Mesodermal cell (in vitro differentiated cells): ENCODE results near the gene PCGF3.
A peak's percentile ranks its signal among the peaks of the same experiment; 100 is the strongest.
"Not testable (repeated sequence)": the region's sequence is repeated elsewhere in the genome, so short reads cannot be mapped to it uniquely, and the experiment has no call there.

Experiments
- H3K27ac ChIP-seq: 2 replicates; pipeline ENCODE4 v1.7.0; 2013; ENCODE audit warnings: mild to moderate bottlenecking, low read depth, low read length, moderate library complexity; ENCODE audit not compliant: severe bottlenecking
- H3K36me3 ChIP-seq: 2 replicates; pipeline ENCODE4 v1.7.1; 2013; ENCODE audit warnings: mild to moderate bottlenecking, low read length, moderate library complexity; ENCODE audit not compliant: control insufficient read depth, insufficient read depth
- H3K4me1 ChIP-seq: one replicate; pipeline ENCODE4 v1.7.1; 2013; ENCODE audit warnings: mild to moderate bottlenecking, low read length; ENCODE audit not compliant: insufficient read depth, control insufficient read depth, poor library complexity, severe bottlenecking
- H3K4me3 ChIP-seq: 2 replicates; pipeline ENCODE4 v1.7.0; 2013; ENCODE audit warnings: low read length, control low read depth, mild to moderate bottlenecking; ENCODE audit not compliant: insufficient read depth, poor library complexity, severe bottlenecking; ENCODE audit errors: extremely low read depth
- H3K9me3 ChIP-seq: 2 replicates; pipeline ENCODE4 v1.7.1; 2013; ENCODE audit warnings: mild to moderate bottlenecking, low read length, moderate library complexity; ENCODE audit not compliant: control insufficient read depth
- WGBS, 2 experiments: methylation state at CpG; one replicate each; pipeline ENCODE4 v1.1.5; 2013; ENCODE audit warnings: missing lambda C conversion rate in 2 of 2; ENCODE audit not compliant: insufficient coverage in 2 of 2; 5-methylcytosine and 5-hydroxymethylcytosine counted together

The PCGF3 gene

DNA sequence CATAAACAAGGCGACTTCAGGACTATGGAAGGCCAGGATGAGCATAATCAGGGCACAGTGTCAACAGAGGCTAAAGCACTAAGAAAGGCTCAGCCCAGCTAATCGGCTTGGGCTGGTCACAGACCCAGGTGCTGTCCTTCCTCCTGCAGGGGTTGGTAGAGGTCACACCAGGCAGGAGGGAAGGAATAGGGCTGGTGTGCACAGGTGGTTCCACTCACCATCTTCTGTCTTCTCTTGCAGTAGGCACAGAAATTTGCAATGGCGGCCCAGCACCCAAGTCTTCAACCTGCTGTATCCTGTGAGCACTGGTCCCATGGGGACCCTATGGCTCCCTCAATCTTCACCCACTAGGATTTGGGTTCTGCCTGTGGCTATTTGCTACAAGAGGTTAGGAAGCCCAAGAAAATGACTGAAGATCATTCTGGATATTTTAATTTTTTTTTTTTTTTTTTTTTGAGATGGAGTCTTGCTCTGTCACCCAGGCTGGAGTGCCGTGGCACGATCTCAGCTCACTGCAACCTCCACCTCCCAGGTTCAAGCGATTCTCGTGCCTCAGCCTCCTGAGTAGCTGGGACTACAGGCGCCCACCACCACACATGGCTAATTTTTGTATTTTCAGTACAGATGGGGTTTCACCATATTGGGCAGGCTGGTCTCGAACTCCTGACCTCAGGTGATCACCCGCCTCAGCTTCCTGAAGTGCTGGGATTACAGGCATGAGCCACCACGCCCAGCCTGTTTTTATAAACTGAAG lies 35.6 kb upstream of the PCGF3 start:
- H3K27ac ChIP-seq, H3K9me3 ChIP-seq, H3K4me3 ChIP-seq, H3K4me1 ChIP-seq: not testable (repeated sequence)
- H3K36me3 ChIP-seq: peaks cover 18% of the 10 kb centered on the region
- WGBS, 2 experiments: 90 to 93% methylated on average over 7 to 9 of the region's 11 CpGs

DNA sequence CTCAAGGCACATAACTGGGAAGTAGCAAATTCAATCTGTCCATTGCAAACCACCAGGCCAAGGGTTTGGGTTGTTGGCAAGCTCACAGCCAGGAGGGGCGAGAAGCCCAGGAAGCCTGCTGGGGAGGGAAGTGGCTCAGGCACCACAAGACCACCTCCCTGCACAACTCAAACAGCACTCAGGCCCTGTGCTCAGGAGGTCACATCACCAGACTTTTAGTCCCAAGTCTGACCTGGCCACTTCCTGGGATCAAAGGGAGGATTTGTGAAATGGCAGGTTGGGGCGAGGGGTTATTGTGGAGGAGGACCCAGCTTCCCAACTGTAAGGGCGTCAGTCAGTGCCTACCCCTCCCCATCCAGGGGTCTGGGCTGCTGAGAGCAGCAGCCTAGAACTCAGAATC lies 33.9 kb upstream of the PCGF3 start:
- no peak overlapping the region for H3K27ac ChIP-seq
- 100% methylated on average over 1 of the region's 3 CpGs for WGBS, 2 experiments

DNA sequence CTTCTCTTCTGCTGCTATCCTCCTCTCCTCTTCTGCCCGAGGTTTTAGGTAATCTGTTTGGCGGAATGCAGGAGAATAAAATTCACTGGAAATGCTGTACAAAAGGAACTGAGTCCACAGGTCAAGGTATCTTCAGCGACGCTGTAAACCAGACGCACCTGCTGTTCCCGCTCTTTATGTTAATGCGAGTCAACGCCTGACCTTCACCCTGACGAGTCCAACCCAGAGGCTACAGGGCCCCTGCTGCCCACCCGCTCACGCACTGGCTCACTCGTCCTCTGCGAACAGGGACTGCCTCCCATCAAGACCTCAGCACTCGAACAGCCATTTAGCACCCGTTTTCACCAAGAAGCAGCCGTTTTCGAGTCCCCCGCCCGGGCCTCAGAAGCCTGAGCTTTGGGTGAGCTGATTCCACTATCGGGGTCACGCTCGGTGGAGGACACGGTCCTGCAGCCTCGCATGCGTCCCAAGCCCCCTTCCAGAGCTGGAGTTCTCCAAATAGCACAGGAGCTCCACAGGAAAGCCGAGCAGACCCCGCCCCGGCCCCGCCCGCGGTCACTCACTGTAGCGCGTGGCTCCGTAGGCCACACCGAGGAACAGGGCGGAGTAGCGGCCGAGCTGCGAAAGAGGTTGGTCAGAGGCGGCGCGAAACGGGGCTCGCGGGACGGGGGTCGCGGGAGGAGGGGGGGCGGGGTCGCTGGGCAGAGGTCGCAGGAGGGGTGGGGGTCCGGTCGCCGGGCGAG lies 32.1 kb upstream of the PCGF3 start:
- H3K4me3 ChIP-seq: peak overlapping the region; percentile 90
- WGBS, 2 experiments: 13 to 14% methylated on average over 27 to 34 of the region's 55 CpGs
- H3K27ac ChIP-seq: no peak overlapping the region
- H3K9me3 ChIP-seq: no peaks in the 10 kb centered on the region
- peaks cover 18% of the 10 kb centered on the region for H3K36me3 ChIP-seq
- peaks cover 10% of the 10 kb centered on the region for H3K4me1 ChIP-seq

More for the DNA sequence above, 33.9 kb upstream of the PCGF3 start:
- Histone ChIP-seq H3K36me3 (peaks cover 18% of the 10 kb centered on the region), H3K9me3 (no peaks in the 10 kb centered on the region), H3K4me3 (no peak overlapping the region), H3K4me1 (peaks cover 10% of the 10 kb centered on the region)

DNA sequence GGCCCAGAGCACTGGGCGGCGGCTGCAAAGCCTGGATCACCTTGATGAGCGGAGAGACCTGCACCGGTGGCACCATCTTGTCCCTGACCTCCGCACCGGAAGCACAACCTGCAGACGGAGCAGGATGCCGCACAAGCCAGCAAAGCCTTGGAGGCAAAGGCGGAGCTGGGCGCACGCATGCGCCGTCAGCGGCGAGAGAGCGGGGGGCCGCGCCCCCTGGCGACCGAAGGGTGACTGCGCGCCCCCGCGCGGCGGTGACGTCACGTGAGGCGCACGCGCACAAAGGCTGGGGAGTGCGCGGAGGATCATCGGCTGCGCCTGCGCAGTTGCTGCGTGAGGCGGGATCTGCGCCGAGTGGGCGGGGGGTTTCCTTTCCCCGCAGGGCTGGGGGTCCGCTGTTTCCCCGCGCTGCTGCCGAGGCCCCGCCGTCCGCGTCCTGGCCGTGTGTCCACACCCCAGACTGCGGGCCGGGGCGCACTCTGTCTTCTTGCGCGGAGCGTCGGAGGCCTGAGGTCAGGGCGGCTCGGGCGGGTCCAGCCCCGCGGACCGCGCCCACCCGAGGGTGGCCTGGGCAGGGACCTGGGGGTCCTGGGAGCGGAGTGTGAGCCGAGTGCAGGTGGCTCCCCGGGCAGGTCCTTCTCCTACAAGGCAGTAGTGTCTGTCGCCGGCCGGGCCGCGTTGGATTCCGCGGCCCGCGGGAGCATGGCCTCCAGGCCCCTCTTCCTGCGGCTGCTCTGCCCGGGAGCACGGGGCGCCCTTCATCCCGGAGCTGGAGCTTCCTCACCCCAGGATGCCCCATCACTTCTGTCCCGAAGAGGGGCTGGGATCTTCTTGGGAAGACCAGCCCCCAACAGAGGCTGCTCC lies 31.2 kb upstream of the PCGF3 start, which contains the start of the genes ATP5ME and MYL5:
Gene ATP5ME, minus strand, starts transcription at position 105 of the 864 bp plus-strand sequence. Its CDS starts 29 bp downstream, at position 76.
Gene MYL5, plus strand, starts transcription at position 371 of the 864 bp plus-strand sequence. CDS start 3,485 bp downstream, outside the sequence.
- WGBS, 2 experiments: 1 to 2% methylated on average over 73 to 84 of the region's 84 CpGs
- H3K36me3 ChIP-seq: peaks cover 18% of the 10 kb centered on the region
- peak within 1 kb of the TSS; percentile 57 for H3K27ac ChIP-seq
- H3K9me3 ChIP-seq: no peaks in the 10 kb centered on the region
- peak within 1 kb of the TSS; percentile 90 for H3K4me3 ChIP-seq
- H3K4me1 ChIP-seq: peaks cover 10% of the 10 kb centered on the region

DNA sequence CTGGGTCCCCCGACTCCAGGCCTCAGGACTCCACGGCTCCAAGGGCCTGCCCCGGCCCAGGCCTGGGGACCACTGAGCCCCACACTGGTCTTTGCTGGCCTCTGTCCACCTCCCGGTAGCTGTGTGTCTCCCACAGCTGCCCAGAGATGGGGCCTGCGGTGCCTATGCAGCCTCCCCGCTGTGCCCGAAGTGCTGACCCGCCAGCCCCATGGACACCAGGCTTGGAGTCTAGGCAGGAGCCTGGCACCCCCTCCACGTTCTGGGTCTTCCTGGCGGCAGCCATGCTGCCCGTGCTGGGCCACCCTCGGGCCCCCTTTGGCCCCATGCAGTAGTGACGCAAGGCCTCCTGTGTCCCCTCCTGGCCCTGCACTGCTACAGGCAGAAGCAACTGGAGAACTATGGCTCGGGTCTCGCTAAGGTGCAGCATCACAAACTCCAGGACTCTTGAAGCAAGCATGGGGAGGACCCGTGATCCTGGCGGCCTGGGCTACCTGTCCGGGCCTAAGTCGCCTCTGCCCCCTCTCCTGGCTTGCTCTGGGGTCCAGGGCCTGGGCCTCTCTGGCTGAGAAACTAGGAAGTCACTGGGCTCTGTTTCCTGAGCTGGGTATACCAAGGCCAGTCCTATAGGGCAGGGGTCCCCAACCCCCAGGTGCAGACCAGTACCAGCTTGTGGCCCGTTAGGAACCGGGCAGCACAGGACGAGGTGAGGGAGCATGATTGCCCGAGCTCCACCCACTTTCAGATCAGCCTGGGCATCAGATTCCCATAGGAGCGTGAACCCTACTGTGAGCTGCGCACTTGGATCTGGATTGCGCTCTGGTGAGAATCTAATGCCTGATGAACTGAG lies 30.4 kb upstream of the PCGF3 start:
- H3K9me3 ChIP-seq: no peaks in the 10 kb centered on the region
- H3K4me1 ChIP-seq: peaks cover 10% of the 10 kb centered on the region
- H3K27ac ChIP-seq: no peak overlapping the region

DNA sequence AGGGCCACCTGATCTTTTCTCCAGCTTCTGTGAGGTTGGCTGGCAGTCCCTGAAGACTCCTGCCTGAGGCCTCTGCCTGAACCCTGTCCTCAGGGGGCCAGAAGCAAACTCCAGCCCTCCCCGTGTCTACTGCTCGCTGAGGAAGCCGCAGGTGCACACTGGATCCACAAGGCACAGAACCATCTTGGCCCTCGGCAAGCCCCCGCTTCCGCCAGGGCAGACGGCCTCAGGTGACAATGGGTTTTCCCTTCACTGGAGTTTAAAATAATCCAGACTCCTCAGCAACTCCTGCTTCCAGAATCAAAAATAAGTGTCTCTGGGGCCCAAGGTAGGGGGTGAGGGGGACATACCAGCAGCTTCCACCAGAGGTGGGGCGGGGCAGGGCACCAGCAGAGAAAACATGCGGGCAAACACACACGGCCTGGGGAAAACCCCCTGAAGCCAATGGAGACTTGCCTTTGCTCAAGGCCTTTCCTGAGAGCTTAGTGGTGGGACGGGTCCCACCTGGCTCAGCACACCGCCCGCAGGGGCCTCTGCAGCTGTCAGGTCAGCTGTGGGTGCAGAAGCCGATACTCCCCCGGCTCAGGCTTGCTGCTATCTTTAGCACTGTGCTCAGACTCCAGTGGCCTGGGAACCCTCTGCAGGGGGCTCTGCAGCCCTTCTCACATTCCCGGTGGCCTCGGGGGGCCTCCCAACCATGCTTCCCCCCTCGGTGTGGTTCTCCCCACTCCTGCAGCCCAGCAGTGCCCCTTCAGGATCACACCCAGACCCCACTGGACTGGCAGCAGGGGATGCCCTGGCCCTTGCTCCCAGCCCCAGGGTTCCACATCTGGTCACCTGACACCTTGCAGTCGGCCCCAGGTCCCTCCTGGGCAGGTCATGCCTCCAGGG lies 29.4 kb upstream of the PCGF3 start:
- 90% methylated on average over 18 to 19 of the region's 19 CpGs for WGBS, 2 experiments
- H3K9me3 ChIP-seq: no peaks in the 10 kb centered on the region
- peaks cover 18% of the 10 kb centered on the region for H3K36me3 ChIP-seq
- peaks cover 17% of the 10 kb centered on the region for H3K4me1 ChIP-seq
- H3K27ac ChIP-seq: no peak overlapping the region
- H3K4me3 ChIP-seq: no peak overlapping the region

More for the DNA sequence above, 30.4 kb upstream of the PCGF3 start:
- peaks cover 18% of the 10 kb centered on the region for H3K36me3 ChIP-seq
- 86 to 88% methylated on average over 25 to 26 of the region's 26 CpGs for WGBS, 2 experiments
- H3K4me3 ChIP-seq: peak overlapping the region; percentile 90

DNA sequence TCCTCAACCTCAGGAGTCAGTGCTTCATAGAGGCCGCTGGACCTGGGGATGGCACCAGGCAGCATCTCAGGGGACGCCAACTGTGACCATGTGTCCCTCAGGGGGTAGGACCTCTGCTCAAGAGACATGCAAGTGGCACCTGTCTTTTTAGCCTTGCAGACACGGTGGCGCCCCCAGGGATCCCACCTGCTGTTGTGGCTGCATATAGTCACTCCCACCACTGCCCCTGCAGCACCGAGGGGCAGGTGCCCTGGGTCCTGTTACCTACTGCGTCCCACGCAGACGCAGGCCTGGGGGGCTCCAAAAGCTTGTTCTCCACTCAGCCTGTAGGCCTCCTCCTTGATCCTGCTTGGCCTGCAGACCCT lies 28.8 kb upstream of the PCGF3 start:
- Histone ChIP-seq H3K4me3 (no peak overlapping the region), H3K36me3 (peaks cover 13% of the 10 kb centered on the region), H3K9me3 (no peaks in the 10 kb centered on the region), H3K27ac (no peak overlapping the region), H3K4me1 (peaks cover 17% of the 10 kb centered on the region)
- 90 to 91% methylated on average over 8 of the region's 8 CpGs for WGBS, 2 experiments

DNA sequence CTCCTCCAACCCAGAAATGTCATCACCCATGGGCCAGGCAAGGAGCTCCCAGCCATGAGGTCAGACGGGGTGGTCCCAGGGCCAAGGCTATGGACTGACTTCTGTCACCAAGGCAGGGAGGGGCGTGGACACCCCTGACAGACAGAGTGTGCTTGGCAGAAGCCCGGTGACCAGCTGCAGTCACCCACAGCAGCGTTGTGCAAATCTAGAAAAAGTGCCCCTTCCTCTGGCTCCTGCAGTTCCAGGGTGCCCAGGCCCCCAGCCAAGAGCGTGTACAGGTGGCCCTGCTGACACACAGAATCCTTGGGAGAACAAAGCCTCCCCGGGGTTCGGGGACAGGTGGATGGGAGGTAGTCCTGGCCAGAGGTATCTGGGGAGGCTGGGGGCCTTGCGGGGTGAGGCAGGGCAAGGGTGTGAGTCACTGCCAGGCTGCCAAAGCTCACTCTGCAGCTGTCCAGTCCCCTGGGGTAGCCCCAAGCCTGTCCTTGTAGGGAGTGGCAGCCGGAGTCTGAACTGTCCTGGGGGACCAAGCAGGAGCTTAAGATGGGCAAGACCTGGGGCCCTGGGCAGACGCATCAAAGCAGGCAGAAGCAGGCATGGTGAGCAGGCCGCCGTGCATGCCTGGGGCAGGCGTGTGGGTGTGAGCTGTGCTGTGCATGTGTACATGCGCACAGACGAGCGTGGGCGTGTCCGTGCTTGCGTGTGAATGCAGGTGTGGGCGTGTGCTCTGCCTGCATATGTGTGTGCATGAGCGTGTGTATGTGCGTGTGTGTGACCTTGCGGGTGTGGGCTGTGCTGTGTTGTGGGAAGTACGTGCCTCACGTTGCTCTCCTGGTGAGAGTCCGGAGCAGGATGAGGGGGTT lies 28.0 kb upstream of the PCGF3 start:
- WGBS, 2 experiments: 89 to 93% methylated on average over 19 to 23 of the region's 26 CpGs
- Histone ChIP-seq H3K27ac (no peak overlapping the region), H3K9me3 (no peaks in the 10 kb centered on the region), H3K36me3 (peaks cover 5% of the 10 kb centered on the region), H3K4me1 (peaks cover 17% of the 10 kb centered on the region), H3K4me3 (no peak overlapping the region)
